ENCODE measurements around the gene UBE2G2. TPM values are rescaled to one million over a fixed set of nuclear protein-coding genes. Genes with fewer than 3 reads are reported as not detected.

The UBE2G2 gene
- total RNA-seq, 1 donor from 2014 or later = 65.0 TPM

- no peak for DNase-seq (ENCODE audit: low read depth in 2 of 2)
Observed at GRCh38 chr21:44791993-44792392, 9.6 kb downstream of the UBE2G2 start.

- no peak for DNase-seq (ENCODE audit: low read depth in 2 of 2)
Observed at GRCh38 chr21:44791246-44791645, 10.4 kb downstream of the UBE2G2 start.

GRCh38 chr21:44790368-44790767, 11.3 kb downstream of the UBE2G2 start:
- no peak for DNase-seq (ENCODE audit: low read depth in 2 of 2)

- DNase-seq (ENCODE audit: low read depth in 2 of 2) = no peak
Observed at GRCh38 chr21:44789880-44790279, 11.7 kb downstream of the UBE2G2 start.

GRCh38 chr21:44785620-44786335, 15.8 kb downstream of the UBE2G2 start:
- no peak for DNase-seq (ENCODE audit: low read depth in 2 of 2)

GRCh38 chr21:44784810-44785209, 16.8 kb downstream of the UBE2G2 start:
- no peak for DNase-seq (ENCODE audit: low read depth in 2 of 2)

- DNase-seq (ENCODE audit: low read depth in 2 of 2) = no peak
Observed at GRCh38 chr21:44783020-44783696, 18.5 kb downstream of the UBE2G2 start.

GRCh38 chr21:44780767-44781459, 20.7 kb downstream of the UBE2G2 start:
- no peak for DNase-seq (ENCODE audit: low read depth in 2 of 2)

GRCh38 chr21:44780137-44780502, 21.5 kb downstream of the UBE2G2 start:
- no peak for DNase-seq (ENCODE audit: low read depth in 2 of 2)

GRCh38 chr21:44779417-44780136, 22.0 kb downstream of the UBE2G2 start:
- no peak for DNase-seq (ENCODE audit: low read depth in 2 of 2)

- DNase-seq (ENCODE audit: low read depth in 2 of 2) = no peak
Observed at GRCh38 chr21:44778983-44779382, 22.6 kb downstream of the UBE2G2 start.

GRCh38 chr21:44778499-44778911, 23.1 kb downstream of the UBE2G2 start:
- peak in 1 of 2 donors; percentile 23 for DNase-seq (ENCODE audit: low read depth in 2 of 2)

- no peak for DNase-seq (ENCODE audit: low read depth in 2 of 2)
Observed at GRCh38 chr21:44778094-44778493, 23.5 kb downstream of the UBE2G2 start.

GRCh38 chr21:44774972-44775371, 26.6 kb downstream of the UBE2G2 start:
- no peak for DNase-seq (ENCODE audit: low read depth in 2 of 2)

- DNase-seq (ENCODE audit: low read depth in 2 of 2) = no peak
Observed at GRCh38 chr21:44773291-44773932, 28.2 kb downstream of the UBE2G2 start.

- no peak for DNase-seq (ENCODE audit: low read depth in 2 of 2)
Observed at GRCh38 chr21:44771896-44772525, 29.6 kb downstream of the UBE2G2 start.

- no peak for DNase-seq (ENCODE audit: low read depth in 2 of 2)
Observed at GRCh38 chr21:44767834-44768831, 33.5 kb downstream of the UBE2G2 start.

- DNase-seq (ENCODE audit: low read depth in 2 of 2) = no peak
Observed at GRCh38 chr21:44766818-44767354, 34.7 kb downstream of the UBE2G2 start.
